Astrocyte (in vitro differentiated cells and primary cell): ENCODE data around the gene TMEM37. TPM values are rescaled to one million over a fixed set of nuclear protein-coding genes. Genes with fewer than 3 reads are reported as not detected.

Source experiments
- DNase-seq: peaks from one replicate; pipeline ENCODE4 v3.0.0-alpha.2; 2010; ENCODE audit warnings: low read depth
- FAIRE-seq: peaks from 2 replicates; lab custom pipeline; 2011; peaks lifted over from hg19 to GRCh38; lab: Jason Lieb, UNC
- H2AFZ ChIP-seq: 2 replicates; pipeline ENCODE4 v1.6.0; 2012; ENCODE audit warnings: low read depth, low read length, inconsistent platforms
- H3K27ac ChIP-seq: 2 replicates; pipeline ENCODE4 v1.5.1; 2011; ENCODE audit warnings: low read depth, low read length, inconsistent platforms
- H3K27me3 ChIP-seq: 2 replicates; pipeline ENCODE4 v1.6.0; 2011; ENCODE audit warnings: low read length, inconsistent platforms; ENCODE audit not compliant: insufficient read depth
- H3K36me3 ChIP-seq: 2 replicates; pipeline ENCODE4 v1.5.1; 2011; ENCODE audit warnings: low read length, inconsistent platforms; ENCODE audit not compliant: insufficient read depth
- H3K4me1 ChIP-seq: 2 replicates; pipeline ENCODE4 v1.5.1; 2011; ENCODE audit warnings: low read length, inconsistent platforms; ENCODE audit not compliant: insufficient read depth
- H3K4me2 ChIP-seq: 2 replicates; pipeline ENCODE4 v1.6.0; 2012; ENCODE audit warnings: low read length, inconsistent platforms
- H3K4me3 ChIP-seq: 2 replicates; pipeline ENCODE4 v1.5.1; 2011; ENCODE audit warnings: low read depth, mild to moderate bottlenecking, low read length, inconsistent platforms; ENCODE audit not compliant: insufficient read depth
- H3K79me2 ChIP-seq: 2 replicates; pipeline ENCODE4 v1.6.0; 2012; ENCODE audit warnings: mild to moderate bottlenecking, low read length, inconsistent platforms; ENCODE audit not compliant: insufficient read depth
- H3K9ac ChIP-seq: 2 replicates; pipeline ENCODE4 v1.6.0; 2012; ENCODE audit warnings: mild to moderate bottlenecking, low read length, inconsistent platforms
- H3K9me3 ChIP-seq: 2 replicates; pipeline ENCODE4 v1.5.1; 2012; ENCODE audit warnings: low read depth, mild to moderate bottlenecking, low read length, inconsistent platforms; ENCODE audit not compliant: insufficient read depth
- H4K20me1 ChIP-seq: 2 replicates; pipeline ENCODE4 v1.6.0; 2012; ENCODE audit warnings: low read length, inconsistent platforms; ENCODE audit not compliant: insufficient read depth
- H3K27ac Mint-ChIP-seq: one replicate; pipeline ENCODE4 v1.8.0; 2021; ENCODE audit warnings: mild to moderate bottlenecking, mixed read lengths; ENCODE audit not compliant: unreplicated experiment
- H3K27me3 Mint-ChIP-seq: one replicate; pipeline ENCODE4 v1.8.0; 2021; ENCODE audit warnings: low read depth, mixed read lengths; ENCODE audit not compliant: unreplicated experiment
- H3K36me3 Mint-ChIP-seq: one replicate; pipeline ENCODE4 v1.8.0; 2021; ENCODE audit warnings: low read depth, mixed read lengths; ENCODE audit not compliant: unreplicated experiment
- H3K4me1 Mint-ChIP-seq: one replicate; pipeline ENCODE4 v1.8.0; 2021; ENCODE audit warnings: low read depth, mixed read lengths; ENCODE audit not compliant: unreplicated experiment
- H3K4me3 Mint-ChIP-seq: one replicate; pipeline ENCODE4 v1.8.0; 2021; ENCODE audit warnings: mild to moderate bottlenecking, moderate library complexity, mixed read lengths; ENCODE audit not compliant: unreplicated experiment
- H3K9me3 Mint-ChIP-seq: one replicate; pipeline ENCODE4 v1.8.0; 2021; ENCODE audit warnings: mild to moderate bottlenecking, mixed read lengths; ENCODE audit not compliant: unreplicated experiment
- CTCF ChIP-seq: IDR thresholded peaks from 2 replicates; pipeline ENCODE4 v1.5.1; 2011; ENCODE audit warnings: low read depth, mild to moderate bottlenecking, inconsistent platforms, low read length, moderate library complexity; ENCODE audit not compliant: insufficient read depth
- EZH2 ChIP-seq: IDR thresholded peaks from 2 replicates; pipeline ENCODE4 v1.6.1; 2012; ENCODE audit warnings: mild to moderate bottlenecking, low read length, inconsistent platforms; ENCODE audit not compliant: insufficient read depth
- total RNA-seq: library from RNA; stranded (reverse); gene quantifications from 2 replicates; pipeline ENCODE4 v1.2.1, GENCODE V29; 2021

The TMEM37 gene
- total RNA-seq, 1 donor from 2014 or later, result 1.6 TPM

- H3K36me3 Mint-ChIP-seq, result no peaks in the 10 kb centered on the region
These were observed 51.1 kb downstream of the TMEM37 start for GRCh38 chr2:119482481-119483394.

GRCh38 chr2:119483395-119483753 lies 51.7 kb downstream of the TMEM37 start:
- no peak for DNase-seq
- Mint-ChIP-seq H3K27me3 (peaks cover 33% of the 10 kb centered on the region), H3K4me3 (no peak overlapping the region), H3K36me3 (no peaks in the 10 kb centered on the region), H3K4me1 (peaks cover 31% of the 10 kb centered on the region), H3K9me3 (no peaks in the 10 kb centered on the region), H3K27ac (no peak overlapping the region)
- Histone ChIP-seq H3K9me3 (no peaks in the 10 kb centered on the region), H2AFZ (no peak overlapping the region), H3K27ac (no peak overlapping the region), H3K27me3 (peaks cover 5% of the 10 kb centered on the region), H3K79me2 (no peaks in the 10 kb centered on the region), H3K36me3 (no peaks in the 10 kb centered on the region), H3K4me3 (no peak overlapping the region), H3K4me1 (no peaks in the 10 kb centered on the region), H3K4me2 (no peak overlapping the region), H4K20me1 (no peaks in the 10 kb centered on the region), H3K9ac (no peak overlapping the region)
- FAIRE-seq, result no peak
- no peak for TF ChIP-seq EZH2
- no peak for TF ChIP-seq CTCF

More at GRCh38 chr2:119482481-119483394, 51.1 kb downstream of the TMEM37 start:
- Histone ChIP-seq H3K79me2 (no peaks in the 10 kb centered on the region), H3K36me3 (no peaks in the 10 kb centered on the region), H3K27ac (no peak overlapping the region), H3K4me2 (no peak overlapping the region), H3K4me1 (no peaks in the 10 kb centered on the region), H3K4me3 (no peak overlapping the region), H4K20me1 (no peaks in the 10 kb centered on the region), H3K9ac (no peak overlapping the region), H2AFZ (no peak overlapping the region), H3K27me3 (peaks cover 5% of the 10 kb centered on the region), H3K9me3 (no peaks in the 10 kb centered on the region)
- Mint-ChIP-seq H3K27ac (no peak overlapping the region), H3K4me1 (peaks cover 25% of the 10 kb centered on the region), H3K4me3 (no peak overlapping the region), H3K27me3 (peaks cover 33% of the 10 kb centered on the region), H3K9me3 (no peaks in the 10 kb centered on the region)
- DNase-seq, result no peak
- no peak for TF ChIP-seq CTCF
- TF ChIP-seq EZH2, result no peak
- no peak for FAIRE-seq
